GM20000 (cell line): Measurements from ENCODE around the gene TSBP1.
"Not testable (repeated sequence)": the region's sequence is repeated elsewhere in the genome, so short reads cannot be mapped to it uniquely, and the experiment has no call there.

ENCODE experiments used
- DNase-seq: peaks from one replicate; pipeline ENCODE4 v3.0.0; 2012; ENCODE audit warnings: low spot score
- TF ChIP-seq, protein P1 (sequence below): IDR thresholded peaks from 2 replicates; pipeline ENCODE4 v1.5.1; 2012; ENCODE audit warnings: mild to moderate bottlenecking, control low read depth; ENCODE audit errors: extremely low read depth, missing control alignments

Gene TSBP1

DNA sequence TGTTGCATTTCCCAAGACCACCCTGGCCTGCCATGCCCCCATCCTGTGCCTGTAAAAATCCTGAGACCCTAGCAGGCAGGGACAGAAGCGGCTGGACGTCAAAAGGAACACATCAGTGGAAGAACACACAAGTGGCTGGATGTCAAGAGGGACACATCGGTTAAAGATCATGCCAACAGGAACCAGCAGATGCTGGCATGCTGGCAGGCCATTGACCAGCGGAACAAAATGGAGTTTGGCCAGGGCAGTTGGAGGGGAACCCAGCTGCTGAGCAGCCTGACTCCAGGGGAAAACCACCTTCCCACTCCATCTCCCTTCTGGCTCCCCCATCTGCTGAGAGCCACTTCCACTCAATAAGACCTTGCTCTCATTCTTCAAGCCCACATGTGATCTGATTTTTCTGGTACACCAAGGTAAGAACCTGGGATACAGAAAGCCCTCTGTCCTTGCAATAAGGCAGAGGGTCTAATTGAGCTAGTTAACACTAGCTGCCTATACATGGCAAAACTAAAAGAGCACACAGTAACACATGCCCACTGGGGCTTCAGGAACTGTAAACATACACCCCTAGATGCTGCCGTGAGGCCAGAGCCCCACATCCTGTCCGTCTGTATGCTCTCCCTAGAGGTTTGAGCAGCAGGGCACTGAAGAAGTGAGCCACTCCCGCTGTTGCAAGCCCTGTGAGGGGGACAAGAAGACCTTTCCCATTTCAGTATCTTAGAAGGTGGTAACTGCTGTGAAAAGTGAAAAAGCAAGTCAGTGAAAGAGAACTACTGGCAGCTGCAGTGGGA lies 4.2 kb upstream of the TSBP1 start:
- TF ChIP-seq, protein P1, sequence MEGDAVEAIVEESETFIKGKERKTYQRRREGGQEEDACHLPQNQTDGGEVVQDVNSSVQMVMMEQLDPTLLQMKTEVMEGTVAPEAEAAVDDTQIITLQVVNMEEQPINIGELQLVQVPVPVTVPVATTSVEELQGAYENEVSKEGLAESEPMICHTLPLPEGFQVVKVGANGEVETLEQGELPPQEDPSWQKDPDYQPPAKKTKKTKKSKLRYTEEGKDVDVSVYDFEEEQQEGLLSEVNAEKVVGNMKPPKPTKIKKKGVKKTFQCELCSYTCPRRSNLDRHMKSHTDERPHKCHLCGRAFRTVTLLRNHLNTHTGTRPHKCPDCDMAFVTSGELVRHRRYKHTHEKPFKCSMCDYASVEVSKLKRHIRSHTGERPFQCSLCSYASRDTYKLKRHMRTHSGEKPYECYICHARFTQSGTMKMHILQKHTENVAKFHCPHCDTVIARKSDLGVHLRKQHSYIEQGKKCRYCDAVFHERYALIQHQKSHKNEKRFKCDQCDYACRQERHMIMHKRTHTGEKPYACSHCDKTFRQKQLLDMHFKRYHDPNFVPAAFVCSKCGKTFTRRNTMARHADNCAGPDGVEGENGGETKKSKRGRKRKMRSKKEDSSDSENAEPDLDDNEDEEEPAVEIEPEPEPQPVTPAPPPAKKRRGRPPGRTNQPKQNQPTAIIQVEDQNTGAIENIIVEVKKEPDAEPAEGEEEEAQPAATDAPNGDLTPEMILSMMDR = no peak
- DNase-seq = no peak

DNA sequence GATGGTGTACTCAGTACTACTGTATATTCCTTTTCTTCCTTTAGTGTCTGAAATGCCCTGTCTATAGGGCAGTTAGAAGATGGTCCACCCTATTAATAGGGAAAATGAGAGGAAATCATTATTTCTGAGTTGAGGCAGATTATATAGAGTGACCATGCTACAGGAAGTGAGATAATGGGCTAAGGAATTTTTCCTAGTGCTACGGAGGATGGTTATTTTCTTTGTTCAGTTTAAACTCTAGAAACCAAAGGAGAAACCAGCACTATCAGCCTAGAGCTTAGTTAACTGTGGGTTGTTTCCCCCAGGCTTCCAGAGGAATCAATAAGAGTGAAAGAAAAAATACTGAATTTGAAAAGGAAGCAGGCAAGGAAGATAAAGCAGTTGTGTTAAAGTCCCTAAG lies 474 bp downstream of the TSBP1 start:
- no peak for DNase-seq
- TF ChIP-seq, protein P1 = no peak

DNA sequence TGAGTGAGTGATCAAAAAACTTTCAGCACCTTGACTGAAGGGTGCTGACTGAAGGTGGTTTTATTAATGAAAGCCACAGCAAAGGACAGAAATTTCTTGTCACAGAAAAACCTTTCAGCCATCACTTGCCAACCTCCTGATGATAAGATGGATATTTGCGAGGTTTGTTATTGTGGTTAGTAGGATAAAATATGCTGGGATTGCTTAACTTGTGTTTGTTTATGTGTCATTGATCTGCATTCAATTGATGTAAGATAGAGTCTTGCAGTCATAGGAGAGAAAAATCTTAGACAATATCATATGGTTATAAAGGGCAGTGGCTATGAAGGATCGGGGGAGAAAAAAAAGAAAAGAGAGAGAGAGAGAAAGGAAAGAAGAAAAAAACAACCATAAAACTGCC lies 1.2 kb downstream of the TSBP1 start:
- DNase-seq = no peak
- TF ChIP-seq, protein P1 = no peak

DNA sequence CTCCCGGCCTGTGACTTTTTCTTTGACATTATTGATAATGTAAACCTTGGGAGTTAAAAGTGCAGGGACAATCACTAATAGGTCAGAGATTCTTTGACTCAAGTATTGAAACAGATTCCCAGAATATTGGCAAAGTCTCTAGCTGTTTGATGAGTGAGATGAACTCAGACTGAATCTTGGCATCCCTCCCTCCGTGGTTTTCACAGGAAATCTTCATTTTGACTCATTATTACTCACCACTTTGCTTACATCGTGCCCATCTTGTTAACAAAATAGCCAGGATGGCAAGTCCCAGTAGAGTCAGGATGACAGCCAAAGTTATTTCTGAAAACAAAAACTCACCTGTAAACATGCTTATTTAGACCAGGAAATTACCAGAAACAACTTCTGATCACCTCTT lies 2.0 kb downstream of the TSBP1 start:
- TF ChIP-seq, protein P1 = no peak
- no peak for DNase-seq

DNA sequence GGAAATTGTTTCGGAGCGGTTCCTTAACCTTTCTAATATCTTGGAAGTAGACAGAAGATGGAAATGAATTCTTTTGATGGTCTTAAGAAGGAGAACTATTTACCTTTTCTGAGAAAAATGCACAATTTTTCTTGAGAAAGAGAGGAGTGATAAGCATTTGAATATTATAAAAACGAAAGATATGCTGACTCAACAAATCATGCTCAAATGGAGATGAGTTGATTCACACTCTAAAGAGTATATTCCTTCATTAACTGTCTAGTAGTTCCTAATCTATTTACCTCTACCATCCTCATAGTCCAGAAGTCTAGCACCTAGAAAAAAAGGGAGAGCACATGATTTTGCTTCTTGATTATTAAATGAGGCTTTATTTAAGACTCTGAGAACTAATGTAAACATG lies 4.1 kb downstream of the TSBP1 start:
- TF ChIP-seq, protein P1 = no peak
- no peak for DNase-seq

DNA sequence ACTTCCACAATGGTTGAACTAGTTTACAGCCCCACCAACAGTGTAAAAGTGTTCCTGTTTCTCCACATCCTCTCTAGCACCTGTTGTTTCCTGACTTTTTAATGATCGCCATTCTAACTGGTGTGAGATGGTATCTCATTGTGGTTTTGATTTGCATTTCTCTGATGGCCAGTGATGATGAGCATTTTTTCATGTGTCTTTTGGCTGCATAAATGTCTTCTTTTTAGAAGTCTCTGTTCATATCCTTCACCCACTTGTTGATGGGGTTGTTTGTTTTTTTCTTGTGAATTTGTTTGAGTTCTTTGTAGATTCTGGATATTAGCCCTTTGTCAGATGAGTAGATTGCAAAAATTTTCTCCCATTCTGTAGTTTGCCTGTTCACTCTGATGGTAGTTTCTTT lies 12.5 kb downstream of the TSBP1 start:
- DNase-seq = not testable (repeated sequence)

DNA sequence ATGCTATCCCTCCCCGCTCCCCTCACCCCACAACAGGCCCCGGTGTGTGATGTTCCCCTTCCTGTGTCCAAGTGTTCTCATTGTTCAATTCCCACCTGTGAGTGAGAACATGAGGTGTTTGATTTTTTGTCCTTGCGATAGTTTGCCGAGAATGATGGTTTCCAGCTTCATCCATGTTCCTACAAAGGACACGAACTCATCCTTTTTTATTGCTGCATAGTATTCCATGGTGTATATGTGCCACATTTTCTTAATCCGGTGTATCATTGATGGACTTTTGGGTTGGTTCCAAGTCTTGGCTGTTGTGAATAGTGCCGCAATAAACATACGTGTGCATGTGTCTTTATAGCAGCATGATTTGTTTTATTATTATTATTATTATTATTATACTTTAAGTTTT lies 13.2 kb downstream of the TSBP1 start:
- DNase-seq = not testable (repeated sequence)

DNA sequence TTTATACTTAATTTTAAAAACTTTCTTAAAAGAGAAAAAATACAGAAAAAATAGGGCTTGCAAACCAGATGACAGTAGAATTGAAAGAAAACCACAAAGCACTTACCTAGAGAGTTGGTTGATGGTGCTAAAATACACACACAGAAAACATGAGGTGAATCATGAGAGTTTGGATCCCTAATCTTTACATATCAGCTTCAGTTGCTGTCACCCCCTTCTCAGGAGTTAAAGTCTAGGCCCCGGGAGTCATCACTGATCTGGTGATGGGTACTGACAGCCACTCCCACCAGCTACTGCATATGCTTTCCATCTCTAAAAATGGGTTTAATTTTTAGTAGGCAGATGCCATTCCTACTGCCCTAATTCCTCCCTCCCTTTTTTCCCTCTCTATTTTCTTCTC lies 16.7 kb downstream of the TSBP1 start:
- no peak for DNase-seq
- TF ChIP-seq, protein P1 = no peak

DNA sequence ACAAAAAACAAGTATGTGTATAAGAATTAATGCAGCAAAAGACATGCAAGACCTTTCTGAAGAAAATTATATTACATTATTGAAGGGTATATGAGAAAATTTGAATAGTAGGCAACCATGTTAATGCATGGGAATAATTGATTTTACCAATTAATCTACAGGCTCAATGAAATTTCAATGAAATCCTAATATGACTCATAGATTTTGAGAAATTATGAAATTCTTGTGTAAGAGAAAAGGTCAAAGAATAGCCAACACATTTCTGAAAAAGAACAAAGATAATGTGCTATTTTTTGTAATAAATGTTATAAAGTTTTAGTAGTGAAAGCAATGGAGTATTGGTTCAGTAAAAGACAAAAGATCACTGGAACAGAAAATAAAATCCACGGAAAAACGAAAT lies 18.4 kb downstream of the TSBP1 start:
- no peak for DNase-seq
- TF ChIP-seq, protein P1 = no peak
